HG02759 (cell line): ENCODE measurements around the gene OTP.
"Not testable (repeated sequence)": the region's sequence is repeated elsewhere in the genome, so short reads cannot be mapped to it uniquely, and the experiment has no call there.

Experiments
- ATAC-seq: cut with Tn5 transposase; IDR thresholded peaks from one replicate; pipeline ENCODE4 v1.9.1; 2021; ENCODE audit warnings: mild to moderate bottlenecking, moderate library complexity; ENCODE audit not compliant: unreplicated experiment

OTP gene

GRCh38 chr5:77616920-77617319 is 21.6 kb downstream of the OTP start:
- no peak for ATAC-seq

- ATAC-seq = not testable (repeated sequence)
These were observed 29.6 kb downstream of the OTP start for GRCh38 chr5:77608927-77609326.

GRCh38 chr5:77607324-77607723 is 31.2 kb downstream of the OTP start:
- ATAC-seq = no peak

GRCh38 chr5:77606279-77606678 is 32.2 kb downstream of the OTP start:
- ATAC-seq = no peak

- ATAC-seq = no peak
These were observed 38.8 kb downstream of the OTP start for GRCh38 chr5:77599679-77600078.

- peak; percentile 64 for ATAC-seq
These were observed 48.2 kb downstream of the OTP start for GRCh38 chr5:77590347-77590746.

GRCh38 chr5:77588175-77588574 is 50.3 kb downstream of the OTP start:
- no peak for ATAC-seq

GRCh38 chr5:77586101-77586500 is 52.4 kb downstream of the OTP start:
- no peak for ATAC-seq

- ATAC-seq = not testable (repeated sequence)
These were observed 56.4 kb downstream of the OTP start for GRCh38 chr5:77582143-77582542.
